Cardiac muscle cell (in vitro differentiated cells and primary cell): ENCODE measurements around the gene IL6R. TPM values are rescaled to one million over a fixed set of nuclear protein-coding genes. Genes with fewer than 3 reads are reported as not detected.
"Not testable (repeated sequence)": the region's sequence is repeated elsewhere in the genome, so short reads cannot be mapped to it uniquely, and the experiment has no call there.

Source experiments
- DNase-seq, 2 donors: peaks; one replicate each; pipeline versions ENCODE4 v3.0.0 to v3.0.0-alpha.2; 2010 to 2017; ENCODE audit warnings: low read depth in 1 of 2, low spot score in 1 of 2
- H3K27ac ChIP-seq: fragments of 200-600 bp; sonication (generic); 2 replicates; pipeline ENCODE4 v1.5.1; 2016
- H3K27me3 ChIP-seq: fragments of 200-600 bp; sonication (generic); 2 replicates; pipeline ENCODE4 v1.6.0; 2016; ENCODE audit warnings: control low read depth
- H3K36me3 ChIP-seq: fragments of 200-600 bp; sonication (generic); 2 replicates; pipeline ENCODE4 v1.5.1; 2016; ENCODE audit warnings: control low read depth
- H3K4me1 ChIP-seq: fragments of 200-600 bp; sonication (generic); 2 replicates; pipeline ENCODE4 v1.8.1; 2017; ENCODE audit warnings: low read depth, mild to moderate bottlenecking, mixed run types
- H3K4me3 ChIP-seq: fragments of 200-600 bp; sonication (generic); 2 replicates; pipeline ENCODE4 v1.5.1; 2016; ENCODE audit warnings: mild to moderate bottlenecking
- H3K9me3 ChIP-seq: fragments of 200-600 bp; sonication (generic); 2 replicates; pipeline ENCODE4 v1.5.1; 2017; ENCODE audit warnings: low read depth, mild to moderate bottlenecking, control low read depth
- CTCF ChIP-seq: IDR thresholded peaks from 2 replicates; pipeline ENCODE4 v1.5.1; 2012; ENCODE audit warnings: low read depth, mild to moderate bottlenecking, low read length
- polyA plus RNA-seq: library from polyadenylated mRNA; unstranded; fragments of >200 nt; fragmentation: Nextera tagmentation; extraction: Ambion mirVana; gene quantifications from 2 replicates; pipeline ENCODE4 v1.2.1, GENCODE V29; 2016
- total RNA-seq: library from RNA; depleted of rRNA; stranded (reverse); fragments of >200 nt; gene quantifications from 2 replicates; pipeline ENCODE4 v1.2.3, GENCODE V29; 2016

Gene IL6R
- total RNA-seq (5.2 and 17.2 TPM in 2 replicates), polyA plus RNA-seq (2.5 and 3.9 TPM in 2 replicates)

GRCh38 chr1:154404984-154405746 is at the start of gene IL6R:
IL6R (plus strand) TSS chr1:154405343; CDS start chr1:154405630, 287 bp downstream.
- H3K27me3 ChIP-seq, result peaks cover 46% of the 10 kb centered on the region

GRCh38 chr1:154358519-154358918 is 46.6 kb upstream of the IL6R start:
- Histone ChIP-seq H3K4me3 (no peak overlapping the region), H3K27ac (no peak overlapping the region), H3K4me1 (peaks cover 31% of the 10 kb centered on the region), H3K36me3 (no peaks in the 10 kb centered on the region), H3K9me3 (no peaks in the 10 kb centered on the region), H3K27me3 (no peaks in the 10 kb centered on the region)
- DNase-seq, result no peak
- TF ChIP-seq CTCF, result no peak

More at GRCh38 chr1:154404984-154405746, at the start of gene IL6R:
- no peaks in the 10 kb centered on the region for H3K36me3 ChIP-seq
- peak within 1 kb of the TSS; percentile 44 for H3K4me3 ChIP-seq
- TF ChIP-seq CTCF, result peak; percentile 30
- no peak within 1 kb of the TSS for H3K27ac ChIP-seq
- peaks cover 7% of the 10 kb centered on the region for H3K4me1 ChIP-seq
- no peaks in the 10 kb centered on the region for H3K9me3 ChIP-seq
- peak; percentile 77 to 94 for DNase-seq

- H3K9me3 ChIP-seq, result no peaks in the 10 kb centered on the region
- peaks cover 17% of the 10 kb centered on the region for H3K4me1 ChIP-seq
- TF ChIP-seq CTCF, result no peak
- H3K27me3 ChIP-seq, result no peaks in the 10 kb centered on the region
- no peaks in the 10 kb centered on the region for H3K36me3 ChIP-seq
- no peak for DNase-seq
- no peak overlapping the region for H3K27ac ChIP-seq
- H3K4me3 ChIP-seq, result no peak overlapping the region
These were observed 44.9 kb upstream of the IL6R start for GRCh38 chr1:154360288-154360687.

GRCh38 chr1:154360881-154361280 is 44.3 kb upstream of the IL6R start:
- peaks cover 13% of the 10 kb centered on the region for H3K4me1 ChIP-seq
- H3K9me3 ChIP-seq, H3K4me3 ChIP-seq, H3K27ac ChIP-seq, H3K36me3 ChIP-seq, H3K27me3 ChIP-seq, DNase-seq: not testable (repeated sequence)

GRCh38 chr1:154361357-154361756 is 43.8 kb upstream of the IL6R start:
- Histone ChIP-seq H3K9me3 (no peaks in the 10 kb centered on the region), H3K27me3 (no peaks in the 10 kb centered on the region), H3K4me1 (peaks cover 8% of the 10 kb centered on the region), H3K36me3 (no peaks in the 10 kb centered on the region), H3K27ac (no peak overlapping the region), H3K4me3 (no peak overlapping the region)
- no peak for DNase-seq
- no peak for TF ChIP-seq CTCF

- TF ChIP-seq CTCF, result no peak
- no peak overlapping the region for H3K4me3 ChIP-seq
- DNase-seq, result no peak
- H3K36me3 ChIP-seq, result no peaks in the 10 kb centered on the region
- H3K9me3 ChIP-seq, result no peaks in the 10 kb centered on the region
- H3K27me3 ChIP-seq, result no peaks in the 10 kb centered on the region
- H3K27ac ChIP-seq, result no peak overlapping the region
- H3K4me1 ChIP-seq, result no peaks in the 10 kb centered on the region
These were observed 33.7 kb upstream of the IL6R start for GRCh38 chr1:154371436-154371835.

- not testable (repeated sequence) for H3K4me3 ChIP-seq, H3K9me3 ChIP-seq, DNase-seq, H3K4me1 ChIP-seq, H3K36me3 ChIP-seq, H3K27me3 ChIP-seq, H3K27ac ChIP-seq
These were observed 31.3 kb upstream of the IL6R start for GRCh38 chr1:154373777-154374357.
